K562 (cell line): ENCODE results near the gene MATN1. TPM values are rescaled to one million over a fixed set of nuclear protein-coding genes. Genes with fewer than 3 reads are reported as not detected.

ENCODE experiments used
- ARID1B ChIP-seq: fragments of 450-650 bp; IDR thresholded peaks from 2 replicates; pipeline ENCODE4 v1.6.1; 2016; ENCODE audit warnings: antibody characterized with exemption, mild to moderate bottlenecking, inconsistent platforms
- ELF1 ChIP-seq: fragments of 200-800 bp; sonication (Bioruptor generic); IDR thresholded peaks from 2 replicates; pipeline ENCODE4 v1.6.1; 2016; ENCODE audit warnings: missing genetic modification characterization, missing compliant biosample characterization
- ERF ChIP-seq: fragments of 450-650 bp; formaldehyde crosslinking; IDR thresholded peaks from 2 replicates; pipeline ENCODE4 v1.4.0; 2020; ENCODE audit warnings: mild to moderate bottlenecking, mixed read lengths
- FOXA1 ChIP-seq: fragments of 450-650 bp; IDR thresholded peaks from 2 replicates; pipeline ENCODE4 v1.6.1; 2016; ENCODE audit warnings: mild to moderate bottlenecking, borderline replicate concordance
- ILF3 ChIP-seq: fragments of 450-650 bp; IDR thresholded peaks from 2 replicates; pipeline ENCODE4 v1.6.1; 2018; ENCODE audit warnings: antibody characterized with exemption, mild to moderate bottlenecking, moderate library complexity, borderline replicate concordance
- NR2C2 ChIP-seq, 2 experiments: fragments of 200-800 bp in 1 of 2; sonication (Bioruptor generic) in 1 of 2; sonication (generic) in 1 of 2; formaldehyde crosslinking in 1 of 2; IDR thresholded peaks; 2 replicates each; pipeline versions ENCODE4 v1.6.1 to v1.8.0; 2016 to 2022; ENCODE audit warnings: mild to moderate bottlenecking in 1 of 2, missing compliant biosample characterization in 1 of 2, missing genetic modification characterization in 1 of 2, missing genetic modification reagents in 1 of 2
- RBFOX2 ChIP-seq: fragments of 200-400 bp; formaldehyde crosslinking; IDR thresholded peaks from 2 replicates; pipeline ENCODE4 v1.6.1; 2017; ENCODE audit warnings: low read depth, mild to moderate bottlenecking, low read length, moderate library complexity
- SPI1 ChIP-seq: IDR thresholded peaks from 2 replicates; pipeline ENCODE4 v1.6.1; 2011; ENCODE audit warnings: low read depth, low read length, control low read depth, borderline replicate concordance
- TAF7 ChIP-seq: fragments of 450-650 bp; IDR thresholded peaks from 2 replicates; pipeline ENCODE4 v1.6.1; 2016; ENCODE audit warnings: missing genetic modification characterization, missing compliant biosample characterization
- TBL1XR1 ChIP-seq, 2 experiments: IDR thresholded peaks; 2 replicates each; pipeline ENCODE4 v1.6.1; 2012; ENCODE audit warnings: improper control_type of control experiment in 2 of 2, low read length in 2 of 2, mild to moderate bottlenecking in 1 of 2
- TCFL5 ChIP-seq: fragments of 250-450 bp; sonication (Bioruptor Pico); conservative IDR thresholded peaks from 2 replicates; pipeline ENCODE4 v1.6.1; 2021; ENCODE audit warnings: mild to moderate bottlenecking, moderate library complexity, matching md5 sums
- ZNF143 ChIP-seq: sonication (generic); formaldehyde crosslinking; IDR thresholded peaks from 2 replicates; pipeline ENCODE4 v1.9.0; 2022; ENCODE audit warnings: mild to moderate bottlenecking, missing genetic modification reagents
- polyA plus RNA-seq, 8 experiments: library from polyadenylated mRNA; depleted of rRNA in 4 of 8; stranded (reverse) in 5 of 8; unstranded in 3 of 8; fragments of >200 nt; fragmentation: Nextera tagmentation in 2 of 8; fragmentation: Illumina TruSeq in 1 of 8; extraction: Ambion mirVana in 2 of 8; extraction: Trizol in 1 of 8; gene quantifications; 2 replicates each; pipeline versions ENCODE4 v1.2.1 to v1.2.3, GENCODE V29; 2011 to 2014; ENCODE audit warnings: inconsistent platforms in 1 of 8, missing spikeins in 1 of 8
- total RNA-seq, 7 experiments: library from RNA; depleted of rRNA in 6 of 7; stranded (reverse); fragments of >200 nt in 6 of 7; fragmentation: Illumina TruSeq in 2 of 7; extraction: Trizol in 2 of 7; gene quantifications; 2 replicates each; pipeline versions ENCODE4 v1.2.1 to v1.2.3, GENCODE V29; 2011 to 2021; ENCODE audit warnings: low replicate concordance in 1 of 7
- TF ChIP-seq, protein P1 (sequence below): sonication (generic); formaldehyde crosslinking; IDR thresholded peaks from 2 replicates; pipeline ENCODE4 v1.8.0; 2023; ENCODE audit warnings: mild to moderate bottlenecking, missing genetic modification reagents
- TF ChIP-seq, protein P2 (sequence below): IDR thresholded peaks from 2 replicates; pipeline ENCODE4 v1.6.1; 2016; ENCODE audit warnings: missing genetic modification characterization, missing compliant biosample characterization
- TF ChIP-seq, protein P3 (sequence below): fragments of 450-650 bp; formaldehyde crosslinking; IDR thresholded peaks from 2 replicates; pipeline ENCODE4 v1.4.0; 2020; ENCODE audit warnings: mild to moderate bottlenecking, moderate library complexity
- TF ChIP-seq, protein P4 (sequence below): fragments of 450-650 bp; formaldehyde crosslinking; IDR thresholded peaks from 2 replicates; pipeline ENCODE4 v1.4.0; 2020; ENCODE audit warnings: mild to moderate bottlenecking, mixed read lengths
- TF ChIP-seq, protein P5 (sequence below): sonication (generic); formaldehyde crosslinking; IDR thresholded peaks from 2 replicates; pipeline ENCODE4 v1.8.0; 2022; ENCODE audit warnings: mild to moderate bottlenecking, low read depth, missing genetic modification reagents

Gene MATN1
- total and polyA plus RNA-seq, 9 of the 15 experiments (the other 6 are each of a cell fraction or from before 2014, with no cell fraction given): 0.10 to 2.3 (median 1.2) TPM

DNA sequence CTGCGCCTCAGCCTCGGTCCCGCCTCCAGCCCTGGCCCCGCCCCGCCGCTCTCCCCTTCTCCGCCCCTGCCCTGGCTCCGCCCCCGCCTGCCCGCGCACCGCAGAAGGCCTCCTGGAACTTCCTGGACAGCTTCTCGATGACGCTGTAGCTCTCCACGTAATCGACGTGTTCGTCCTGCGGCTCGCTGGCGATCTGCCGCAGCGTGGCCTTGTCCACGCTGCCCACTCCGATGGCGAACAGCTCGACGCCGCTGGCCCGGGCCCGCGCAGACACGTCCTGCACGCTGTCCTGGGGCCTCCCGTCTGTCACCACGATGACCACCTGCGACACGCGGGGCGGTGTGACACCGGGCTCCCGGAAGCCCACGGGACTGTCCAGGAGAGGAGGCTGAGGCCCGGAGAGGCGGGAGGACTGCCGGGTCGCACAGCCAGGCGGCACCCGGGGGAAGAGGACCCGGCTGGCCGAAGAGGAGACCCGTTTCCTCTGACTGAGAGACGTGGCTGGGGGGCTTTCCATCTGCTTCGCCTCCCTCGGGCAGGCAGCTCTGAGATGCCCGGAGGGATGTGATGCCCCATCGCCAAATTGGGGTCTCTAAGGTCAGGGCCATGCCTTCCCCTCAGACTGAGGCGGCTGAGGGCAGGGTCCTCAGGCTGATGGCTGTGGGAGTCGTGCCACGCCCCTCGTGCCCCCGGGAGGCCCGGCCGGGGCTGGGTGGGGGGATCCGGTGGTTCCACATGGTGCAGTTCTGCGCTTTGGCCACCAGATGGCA is 4.6 kb downstream of the MATN1 start (continued):
- TF ChIP-seq, protein P1, sequence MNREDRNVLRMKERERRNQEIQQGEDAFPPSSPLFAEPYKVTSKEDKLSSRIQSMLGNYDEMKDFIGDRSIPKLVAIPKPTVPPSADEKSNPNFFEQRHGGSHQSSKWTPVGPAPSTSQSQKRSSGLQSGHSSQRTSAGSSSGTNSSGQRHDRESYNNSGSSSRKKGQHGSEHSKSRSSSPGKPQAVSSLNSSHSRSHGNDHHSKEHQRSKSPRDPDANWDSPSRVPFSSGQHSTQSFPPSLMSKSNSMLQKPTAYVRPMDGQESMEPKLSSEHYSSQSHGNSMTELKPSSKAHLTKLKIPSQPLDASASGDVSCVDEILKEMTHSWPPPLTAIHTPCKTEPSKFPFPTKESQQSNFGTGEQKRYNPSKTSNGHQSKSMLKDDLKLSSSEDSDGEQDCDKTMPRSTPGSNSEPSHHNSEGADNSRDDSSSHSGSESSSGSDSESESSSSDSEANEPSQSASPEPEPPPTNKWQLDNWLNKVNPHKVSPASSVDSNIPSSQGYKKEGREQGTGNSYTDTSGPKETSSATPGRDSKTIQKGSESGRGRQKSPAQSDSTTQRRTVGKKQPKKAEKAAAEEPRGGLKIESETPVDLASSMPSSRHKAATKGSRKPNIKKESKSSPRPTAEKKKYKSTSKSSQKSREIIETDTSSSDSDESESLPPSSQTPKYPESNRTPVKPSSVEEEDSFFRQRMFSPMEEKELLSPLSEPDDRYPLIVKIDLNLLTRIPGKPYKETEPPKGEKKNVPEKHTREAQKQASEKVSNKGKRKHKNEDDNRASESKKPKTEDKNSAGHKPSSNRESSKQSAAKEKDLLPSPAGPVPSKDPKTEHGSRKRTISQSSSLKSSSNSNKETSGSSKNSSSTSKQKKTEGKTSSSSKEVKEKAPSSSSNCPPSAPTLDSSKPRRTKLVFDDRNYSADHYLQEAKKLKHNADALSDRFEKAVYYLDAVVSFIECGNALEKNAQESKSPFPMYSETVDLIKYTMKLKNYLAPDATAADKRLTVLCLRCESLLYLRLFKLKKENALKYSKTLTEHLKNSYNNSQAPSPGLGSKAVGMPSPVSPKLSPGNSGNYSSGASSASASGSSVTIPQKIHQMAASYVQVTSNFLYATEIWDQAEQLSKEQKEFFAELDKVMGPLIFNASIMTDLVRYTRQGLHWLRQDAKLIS (CRISPR knock-in tag): peak; percentile 94
- peak; percentile 60; the same call in 1 of the 2 replicates for TF ChIP-seq NR2C2 (CRISPR knock-in tag; IDR thresholded peaks at IDR 0.05)
- peak; percentile 89 for TF ChIP-seq NR2C2 (tag; IDR thresholded peaks at IDR 0.05)
- TF ChIP-seq, protein P2, sequence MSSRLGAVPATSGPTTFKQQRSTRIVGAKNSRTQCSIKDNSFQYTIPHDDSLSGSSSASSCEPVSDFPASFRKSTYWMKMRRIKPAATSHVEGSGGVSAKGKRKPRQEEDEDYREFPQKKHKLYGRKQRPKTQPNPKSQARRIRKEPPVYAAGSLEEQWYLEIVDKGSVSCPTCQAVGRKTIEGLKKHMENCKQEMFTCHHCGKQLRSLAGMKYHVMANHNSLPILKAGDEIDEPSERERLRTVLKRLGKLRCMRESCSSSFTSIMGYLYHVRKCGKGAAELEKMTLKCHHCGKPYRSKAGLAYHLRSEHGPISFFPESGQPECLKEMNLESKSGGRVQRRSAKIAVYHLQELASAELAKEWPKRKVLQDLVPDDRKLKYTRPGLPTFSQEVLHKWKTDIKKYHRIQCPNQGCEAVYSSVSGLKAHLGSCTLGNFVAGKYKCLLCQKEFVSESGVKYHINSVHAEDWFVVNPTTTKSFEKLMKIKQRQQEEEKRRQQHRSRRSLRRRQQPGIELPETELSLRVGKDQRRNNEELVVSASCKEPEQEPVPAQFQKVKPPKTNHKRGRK (tag): no peak
- TF ChIP-seq, protein P3, sequence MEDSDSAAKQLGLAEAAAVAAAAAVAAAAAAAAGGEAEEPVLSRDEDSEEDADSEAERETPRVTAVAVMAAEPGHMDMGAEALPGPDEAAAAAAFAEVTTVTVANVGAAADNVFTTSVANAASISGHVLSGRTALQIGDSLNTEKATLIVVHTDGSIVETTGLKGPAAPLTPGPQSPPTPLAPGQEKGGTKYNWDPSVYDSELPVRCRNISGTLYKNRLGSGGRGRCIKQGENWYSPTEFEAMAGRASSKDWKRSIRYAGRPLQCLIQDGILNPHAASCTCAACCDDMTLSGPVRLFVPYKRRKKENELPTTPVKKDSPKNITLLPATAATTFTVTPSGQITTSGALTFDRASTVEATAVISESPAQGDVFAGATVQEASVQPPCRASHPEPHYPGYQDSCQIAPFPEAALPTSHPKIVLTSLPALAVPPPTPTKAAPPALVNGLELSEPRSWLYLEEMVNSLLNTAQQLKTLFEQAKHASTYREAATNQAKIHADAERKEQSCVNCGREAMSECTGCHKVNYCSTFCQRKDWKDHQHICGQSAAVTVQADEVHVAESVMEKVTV: no peak; the same call in 1 of the 2 replicates
- peak; percentile 92 for TF ChIP-seq ELF1
- peak; percentile 95 for TF ChIP-seq RBFOX2
- TF ChIP-seq, protein P4, sequence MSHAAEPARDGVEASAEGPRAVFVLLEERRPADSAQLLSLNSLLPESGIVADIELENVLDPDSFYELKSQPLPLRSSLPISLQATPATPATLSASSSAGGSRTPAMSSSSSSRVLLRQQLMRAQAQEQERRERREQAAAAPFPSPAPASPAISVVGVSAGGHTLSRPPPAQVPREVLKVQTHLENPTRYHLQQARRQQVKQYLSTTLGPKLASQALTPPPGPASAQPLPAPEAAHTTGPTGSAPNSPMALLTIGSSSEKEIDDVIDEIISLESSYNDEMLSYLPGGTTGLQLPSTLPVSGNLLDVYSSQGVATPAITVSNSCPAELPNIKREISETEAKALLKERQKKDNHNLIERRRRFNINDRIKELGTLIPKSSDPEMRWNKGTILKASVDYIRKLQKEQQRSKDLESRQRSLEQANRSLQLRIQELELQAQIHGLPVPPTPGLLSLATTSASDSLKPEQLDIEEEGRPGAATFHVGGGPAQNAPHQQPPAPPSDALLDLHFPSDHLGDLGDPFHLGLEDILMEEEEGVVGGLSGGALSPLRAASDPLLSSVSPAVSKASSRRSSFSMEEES (CRISPR knock-in tag): no peak
- 0 out of 2 replicates have a peak, but pooled peaks have one; percentile 18 for TF ChIP-seq ARID1B
- TF ChIP-seq ERF: peak; percentile 92
- peak; percentile 72 for TF ChIP-seq TAF7 (tag)
- no peak for TF ChIP-seq ILF3
- TF ChIP-seq SPI1: no peak
- no peak for TF ChIP-seq TBL1XR1 (IDR thresholded peaks at IDR 0.05; ENCODE audit: low read length in 2 of 2)
- no peak; the same call in 1 of the 2 replicates for TF ChIP-seq ZNF143 (CRISPR knock-in tag)
- TF ChIP-seq, protein P5, sequence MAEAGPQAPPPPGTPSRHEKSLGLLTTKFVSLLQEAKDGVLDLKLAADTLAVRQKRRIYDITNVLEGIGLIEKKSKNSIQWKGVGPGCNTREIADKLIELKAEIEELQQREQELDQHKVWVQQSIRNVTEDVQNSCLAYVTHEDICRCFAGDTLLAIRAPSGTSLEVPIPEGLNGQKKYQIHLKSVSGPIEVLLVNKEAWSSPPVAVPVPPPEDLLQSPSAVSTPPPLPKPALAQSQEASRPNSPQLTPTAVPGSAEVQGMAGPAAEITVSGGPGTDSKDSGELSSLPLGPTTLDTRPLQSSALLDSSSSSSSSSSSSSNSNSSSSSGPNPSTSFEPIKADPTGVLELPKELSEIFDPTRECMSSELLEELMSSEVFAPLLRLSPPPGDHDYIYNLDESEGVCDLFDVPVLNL (CRISPR knock-in tag): peak; percentile 72
- no peak for TF ChIP-seq FOXA1
- no peak for TF ChIP-seq TCFL5 (CRISPR knock-in tag)
